Trophoblast cell (in vitro differentiated cells and primary cell): ENCODE data around the gene BUB1B.

Experiments used
- DNase-seq, 2 donors: peaks; one replicate each; pipeline ENCODE4 v3.0.0-alpha.2; 2016
- H2AFZ ChIP-seq: 2 replicates; pipeline ENCODE4 v1.6.1; 2013; ENCODE audit warnings: low read length, moderate library complexity, mild to moderate bottlenecking; ENCODE audit not compliant: insufficient read depth, poor library complexity
- H2AK5ac ChIP-seq: 2 replicates; pipeline ENCODE4 v1.6.1; 2013; ENCODE audit warnings: mild to moderate bottlenecking, low read length
- H2BK120ac ChIP-seq: 2 replicates; pipeline ENCODE4 v1.6.1; 2013; ENCODE audit warnings: low read length, mild to moderate bottlenecking, moderate library complexity; ENCODE audit not compliant: insufficient read depth, poor library complexity
- H2BK12ac ChIP-seq: 2 replicates; pipeline ENCODE4 v1.6.1; 2013; ENCODE audit warnings: mild to moderate bottlenecking, low read length, moderate library complexity
- H2BK5ac ChIP-seq: 2 replicates; pipeline ENCODE4 v1.6.1; 2013; ENCODE audit warnings: low read length, low read depth, moderate library complexity, mild to moderate bottlenecking; ENCODE audit not compliant: poor library complexity
- H3K14ac ChIP-seq: 2 replicates; pipeline ENCODE4 v1.6.1; 2013; ENCODE audit warnings: mild to moderate bottlenecking, low read length
- H3K18ac ChIP-seq: 2 replicates; pipeline ENCODE4 v1.6.1; 2013; ENCODE audit warnings: mild to moderate bottlenecking, low read length
- H3K23ac ChIP-seq: 2 replicates; pipeline ENCODE4 v1.6.1; 2013; ENCODE audit warnings: low read length
- H3K27ac ChIP-seq: 2 replicates; pipeline ENCODE4 v1.5.1; 2013; ENCODE audit warnings: low read depth, mild to moderate bottlenecking, inconsistent platforms, low read length, moderate library complexity
- H3K27me3 ChIP-seq: 2 replicates; pipeline ENCODE4 v1.6.1; 2013; ENCODE audit warnings: inconsistent platforms, mild to moderate bottlenecking, low read length, moderate library complexity; ENCODE audit not compliant: insufficient read depth
- H3K36me3 ChIP-seq, 2 experiments: 1 replicate in 1 of 2; 2 replicates in 1 of 2; pipeline ENCODE4 v1.6.1; 2013; ENCODE audit warnings: low read length in 2 of 2, mild to moderate bottlenecking in 2 of 2, moderate library complexity in 1 of 2; ENCODE audit not compliant: insufficient read depth in 2 of 2, control insufficient read depth in 1 of 2
- H3K4ac ChIP-seq: 2 replicates; pipeline ENCODE4 v1.6.1; 2013; ENCODE audit warnings: low read depth, mild to moderate bottlenecking, low read length, moderate library complexity
- H3K4me1 ChIP-seq, 2 experiments: 1 replicate in 1 of 2; 2 replicates in 1 of 2; pipeline ENCODE4 v1.6.1; 2013; ENCODE audit warnings: low read length in 2 of 2, mild to moderate bottlenecking in 2 of 2, moderate library complexity in 1 of 2; ENCODE audit not compliant: insufficient read depth in 2 of 2, control insufficient read depth in 1 of 2
- H3K4me2 ChIP-seq: 2 replicates; pipeline ENCODE4 v1.6.1; 2013; ENCODE audit warnings: inconsistent platforms, mild to moderate bottlenecking, low read length, moderate library complexity
- H3K4me3 ChIP-seq: 2 replicates; pipeline ENCODE4 v1.5.1; 2013; ENCODE audit warnings: mild to moderate bottlenecking, low read depth, low read length, inconsistent platforms
- H3K79me1 ChIP-seq: one replicate; pipeline ENCODE4 v1.6.1; 2013; ENCODE audit warnings: low read length
- H3K79me2 ChIP-seq: 2 replicates; pipeline ENCODE4 v1.6.1; 2013; ENCODE audit warnings: low read length, mild to moderate bottlenecking; ENCODE audit not compliant: control insufficient read depth, insufficient read depth, poor library complexity
- H3K9ac ChIP-seq: 2 replicates; pipeline ENCODE4 v1.6.1; 2013; ENCODE audit warnings: mild to moderate bottlenecking, low read length
- H3K9me3 ChIP-seq: 2 replicates; pipeline ENCODE4 v1.6.1; 2013; ENCODE audit warnings: low read depth, mild to moderate bottlenecking, control low read depth, inconsistent platforms, low read length; ENCODE audit not compliant: insufficient read depth
- H4K12ac ChIP-seq: 2 replicates; pipeline ENCODE4 v1.6.1; 2013; ENCODE audit warnings: low read depth, mild to moderate bottlenecking, low read length, moderate library complexity
- H4K8ac ChIP-seq: 2 replicates; pipeline ENCODE4 v1.6.1; 2013; ENCODE audit warnings: low read depth, mild to moderate bottlenecking, low read length, moderate library complexity
- H4K91ac ChIP-seq: one replicate; pipeline ENCODE4 v1.6.1; 2013; ENCODE audit warnings: low read depth, mild to moderate bottlenecking, low read length, moderate library complexity
- WGBS: extraction: QIAGEN DNeasy Blood & Tissue Kit; methylation state at CpG from one replicate; pipeline ENCODE4 v1.1.7; 2013; ENCODE audit warnings: missing lambda C conversion rate; ENCODE audit not compliant: insufficient read length, insufficient coverage; ENCODE audit errors: extremely low coverage; 5-methylcytosine and 5-hydroxymethylcytosine counted together

Gene BUB1B

DNA sequence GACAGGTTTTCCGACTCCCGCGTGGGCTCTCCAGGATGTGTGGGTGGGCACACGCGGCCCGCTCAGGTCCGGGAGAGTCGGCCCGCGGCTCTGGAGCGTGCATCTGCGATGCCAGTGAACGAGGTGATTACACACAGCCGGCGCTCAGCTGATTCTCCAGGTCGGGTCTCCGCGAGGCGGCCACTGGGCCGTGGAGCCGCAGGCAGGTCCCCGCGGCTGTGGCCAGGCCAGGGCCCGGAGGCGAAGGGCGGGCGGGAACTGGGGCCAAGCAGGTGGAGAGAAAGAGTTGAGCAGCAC, 91.2 kb downstream of the BUB1B start:
- H4K12ac ChIP-seq = peak overlapping the region; percentile 37
- H3K14ac ChIP-seq = peak overlapping the region; percentile 66
- no peak overlapping the region for H3K9ac ChIP-seq

GRCh38 chr15:40252438-40253166, 91.7 kb downstream of the BUB1B start:
- Histone ChIP-seq H2AFZ (peak overlapping the region; percentile 88), H3K36me3 (no peaks in the 10 kb centered on the region), H3K27me3 (peaks cover 4% of the 10 kb centered on the region), H3K4me1 (peaks cover 35 to 40% of the 10 kb centered on the region in 2 experiments), H3K79me1 (peaks cover 18% of the 10 kb centered on the region), H2BK120ac (peak overlapping the region; percentile 60), H4K8ac (peak overlapping the region; percentile 68), H3K14ac (peak overlapping the region; percentile 66), H3K4me3 (peak overlapping the region; percentile 66), H3K79me2 (peaks cover 9% of the 10 kb centered on the region), H3K4me2 (peak overlapping the region; percentile 76), H3K9ac (no peak overlapping the region), H4K91ac (peak overlapping the region; percentile 88), H3K9me3 (no peaks in the 10 kb centered on the region), H2BK5ac (peak overlapping the region; percentile 13), H3K23ac (no peak overlapping the region), H2AK5ac (no peak overlapping the region), H4K12ac (peak overlapping the region; percentile 37), H3K27ac (no peak overlapping the region), H3K18ac (peak overlapping the region; percentile 64), H3K4ac (peak overlapping the region; percentile 64), H2BK12ac (peak overlapping the region; percentile 58)
- DNase-seq = peak in 1 of 2 donors; percentile 46
- WGBS = no CpG with 5 or more reads among the region's 82 CpGs

More for the DNA sequence above, 91.2 kb downstream of the BUB1B start:
- H2BK12ac ChIP-seq = peak overlapping the region; percentile 23
- peak overlapping the region; percentile 76 for H3K4me2 ChIP-seq
- no peaks in the 10 kb centered on the region for H3K36me3 ChIP-seq
- no peak overlapping the region for H3K4me3 ChIP-seq
- H4K91ac ChIP-seq = peak overlapping the region; percentile 23
- peaks cover 30 to 34% of the 10 kb centered on the region in 2 experiments for H3K4me1 ChIP-seq
- H4K8ac ChIP-seq = no peak overlapping the region
- no peak overlapping the region for H3K23ac ChIP-seq
- H2BK5ac ChIP-seq = no peak overlapping the region
- peaks cover 9% of the 10 kb centered on the region for H3K79me2 ChIP-seq
- no peak overlapping the region for H3K4ac ChIP-seq
- peaks cover 4% of the 10 kb centered on the region for H3K27me3 ChIP-seq
- H2AK5ac ChIP-seq = peak overlapping the region; percentile 29
- peak overlapping the region; percentile 88 for H2AFZ ChIP-seq
- no peak overlapping the region for H3K18ac ChIP-seq
- WGBS = no CpG with 5 or more reads among the region's 27 CpGs
- H3K9me3 ChIP-seq = no peaks in the 10 kb centered on the region
- peak in 1 of 2 donors; percentile 41 for DNase-seq
- H2BK120ac ChIP-seq = no peak overlapping the region
- H3K79me1 ChIP-seq = peaks cover 13% of the 10 kb centered on the region
- no peak overlapping the region for H3K27ac ChIP-seq

- Histone ChIP-seq H2AFZ (peak overlapping the region; percentile 88), H4K12ac (no peak overlapping the region), H3K4me2 (peak overlapping the region; percentile 76), H3K9ac (no peak overlapping the region), H4K91ac (peak overlapping the region; percentile 88), H3K23ac (no peak overlapping the region), H3K9me3 (no peaks in the 10 kb centered on the region), H3K27me3 (peaks cover 4% of the 10 kb centered on the region), H3K36me3 (no peaks in the 10 kb centered on the region), H2BK120ac (peak overlapping the region; percentile 60), H4K8ac (peak overlapping the region; percentile 25), H3K79me2 (peaks cover 9% of the 10 kb centered on the region), H2BK12ac (peak overlapping the region; percentile 58), H3K14ac (peak overlapping the region; percentile 66), H3K27ac (no peak overlapping the region), H3K18ac (peak overlapping the region; percentile 64), H2BK5ac (no peak overlapping the region), H2AK5ac (peak overlapping the region; percentile 3), H3K4me3 (peak overlapping the region; percentile 66), H3K79me1 (peaks cover 22% of the 10 kb centered on the region), H3K4ac (peak overlapping the region; percentile 20), H3K4me1 (peaks cover 41 to 44% of the 10 kb centered on the region in 2 experiments)
- DNase-seq = no peak
- WGBS = no CpG with 5 or more reads among the region's 28 CpGs
Measured at GRCh38 chr15:40253167-40253790, 92.4 kb downstream of the BUB1B start.

GRCh38 chr15:40254452-40254851, 93.6 kb downstream of the BUB1B start:
- no peak overlapping the region for H2BK12ac ChIP-seq
- no peak overlapping the region for H2BK5ac ChIP-seq
- DNase-seq = no peak
- H2AK5ac ChIP-seq = no peak overlapping the region
- no peak overlapping the region for H3K4me2 ChIP-seq
- H3K4me3 ChIP-seq = no peak overlapping the region
- H3K14ac ChIP-seq = no peak overlapping the region
- no peak overlapping the region for H3K4ac ChIP-seq
- H2AFZ ChIP-seq = no peak overlapping the region
- H3K18ac ChIP-seq = no peak overlapping the region
- no peaks in the 10 kb centered on the region for H3K36me3 ChIP-seq
- peaks cover 50 to 53% of the 10 kb centered on the region in 2 experiments for H3K4me1 ChIP-seq
- no peak overlapping the region for H3K27ac ChIP-seq
- no peak overlapping the region for H3K9ac ChIP-seq
- H3K27me3 ChIP-seq = peaks cover 4% of the 10 kb centered on the region
- WGBS = no CpG with 5 or more reads among the region's 3 CpGs
- no peak overlapping the region for H2BK120ac ChIP-seq
- peaks cover 31% of the 10 kb centered on the region for H3K79me1 ChIP-seq
- peaks cover 9% of the 10 kb centered on the region for H3K79me2 ChIP-seq
- no peak overlapping the region for H4K91ac ChIP-seq
- H3K9me3 ChIP-seq = no peaks in the 10 kb centered on the region
- no peak overlapping the region for H4K12ac ChIP-seq
- no peak overlapping the region for H3K23ac ChIP-seq
- no peak overlapping the region for H4K8ac ChIP-seq
